GM21381 (cell line): ENCODE measurements around the gene BNC2.
"Not testable (repeated sequence)": the region's sequence is repeated elsewhere in the genome, so short reads cannot be mapped to it uniquely, and the experiment has no call there.

Experiments used
- ATAC-seq: cut with Tn5 transposase; IDR thresholded peaks from one replicate; pipeline ENCODE4 v1.9.1; 2021; ENCODE audit warnings: mild to moderate bottlenecking, moderate library complexity; ENCODE audit not compliant: unreplicated experiment

Gene BNC2

DNA sequence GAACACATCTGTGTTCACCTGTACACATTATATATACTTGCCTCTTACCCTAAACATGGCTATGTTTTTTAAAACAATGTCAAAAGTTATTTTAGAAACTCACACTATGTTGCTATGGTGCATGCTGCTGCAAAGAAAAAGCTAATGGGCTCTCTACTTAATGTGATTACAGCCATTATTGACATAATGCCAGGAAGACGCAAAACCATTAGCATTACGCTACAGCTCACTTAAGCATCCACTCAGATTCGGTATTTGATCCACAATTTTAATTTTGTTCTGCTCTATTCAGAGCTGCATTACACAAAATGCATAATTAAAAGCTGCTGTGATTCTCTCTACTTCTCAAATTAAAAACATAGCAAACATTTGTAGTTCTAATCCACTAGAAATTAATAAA lies 395.2 kb downstream of the BNC2 start:
- no peak for ATAC-seq

DNA sequence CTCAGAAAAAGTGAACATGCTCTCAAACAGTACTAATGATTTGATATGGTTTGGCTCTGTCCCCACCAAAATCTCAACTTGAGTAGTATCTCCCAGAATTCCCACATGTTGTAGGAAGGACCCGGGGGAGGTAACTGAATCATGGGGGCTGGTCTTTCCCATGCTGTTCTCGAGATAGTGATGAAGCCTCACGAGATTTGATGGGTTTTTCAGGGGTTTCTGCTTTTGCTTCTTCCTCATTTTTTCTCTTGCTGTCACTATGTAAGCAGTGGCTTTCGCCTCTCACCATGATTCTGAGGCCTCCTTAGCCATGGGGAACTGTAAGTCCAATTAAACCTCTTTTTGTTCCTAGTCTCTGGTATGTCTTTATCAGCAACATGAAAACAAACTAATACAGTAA lies 401.3 kb downstream of the BNC2 start:
- ATAC-seq: no peak

DNA sequence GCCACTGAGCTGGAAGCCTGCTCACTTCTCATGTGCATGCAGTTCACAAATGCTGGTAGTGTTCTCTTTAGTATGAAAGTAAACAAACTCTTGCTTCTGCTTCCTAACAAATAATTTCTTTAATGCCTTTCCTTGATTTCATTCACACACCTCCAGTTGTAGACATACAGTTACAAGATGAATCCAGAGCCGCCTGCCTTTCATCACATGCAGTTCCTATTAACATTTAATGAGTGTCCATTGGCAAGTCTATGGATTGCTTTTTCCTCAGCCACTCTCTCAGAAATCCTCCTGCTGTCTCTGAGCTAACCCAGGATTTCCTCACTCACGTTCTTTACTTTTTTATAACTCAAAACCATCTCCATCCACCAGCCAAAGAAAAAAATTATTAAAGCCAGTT lies 408.6 kb downstream of the BNC2 start:
- ATAC-seq: no peak

DNA sequence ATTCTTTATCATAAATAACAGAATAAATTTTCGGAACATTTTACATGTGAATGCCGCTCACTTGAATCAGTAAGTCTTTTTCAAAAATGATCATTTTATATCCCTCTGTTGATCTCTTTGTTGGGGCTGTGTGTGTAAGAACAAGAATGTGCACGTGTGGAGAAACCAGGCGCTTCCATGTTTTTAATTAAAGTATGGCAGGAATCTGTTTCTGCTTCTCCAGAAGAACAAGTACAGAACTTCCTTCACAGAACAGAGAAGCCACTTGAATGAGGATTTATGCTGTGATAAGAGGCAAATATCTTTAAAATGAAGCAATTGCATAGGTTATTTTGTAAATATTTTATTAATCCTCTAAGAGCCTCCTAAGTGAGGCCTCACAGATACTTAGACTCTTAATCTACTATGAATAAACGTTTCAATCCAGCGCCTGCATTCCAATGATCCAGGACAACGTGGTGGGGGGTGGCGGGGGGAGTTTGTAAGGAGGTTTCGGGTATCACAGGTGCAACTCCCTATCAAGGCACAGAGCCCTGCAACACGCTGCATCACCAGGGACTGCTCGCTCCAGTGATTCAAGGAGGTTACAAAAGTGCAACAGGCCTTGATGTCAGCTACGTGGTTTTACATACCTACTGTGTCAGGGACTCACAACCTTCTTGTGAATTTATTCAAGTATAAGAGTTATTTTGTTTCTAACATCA lies 409.2 kb downstream of the BNC2 start:
- no peak for ATAC-seq

DNA sequence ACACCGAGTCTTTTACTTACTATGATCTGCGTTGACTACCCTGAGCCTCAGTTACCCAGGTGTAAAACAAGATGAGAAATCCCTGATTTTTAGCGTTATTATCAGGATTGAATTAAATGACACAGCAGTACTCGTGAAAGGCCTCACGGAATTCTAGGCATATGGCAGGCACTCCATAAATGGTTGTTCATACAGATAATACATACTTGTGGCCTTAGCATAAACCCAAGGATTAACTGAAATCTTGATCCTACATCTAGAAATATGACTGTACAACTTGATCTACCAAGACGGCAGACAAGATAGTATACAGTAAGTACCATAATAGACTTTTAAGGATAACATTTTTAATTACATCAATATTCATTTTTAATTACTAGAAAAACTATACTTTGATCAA lies 409.8 kb downstream of the BNC2 start:
- no peak for ATAC-seq

DNA sequence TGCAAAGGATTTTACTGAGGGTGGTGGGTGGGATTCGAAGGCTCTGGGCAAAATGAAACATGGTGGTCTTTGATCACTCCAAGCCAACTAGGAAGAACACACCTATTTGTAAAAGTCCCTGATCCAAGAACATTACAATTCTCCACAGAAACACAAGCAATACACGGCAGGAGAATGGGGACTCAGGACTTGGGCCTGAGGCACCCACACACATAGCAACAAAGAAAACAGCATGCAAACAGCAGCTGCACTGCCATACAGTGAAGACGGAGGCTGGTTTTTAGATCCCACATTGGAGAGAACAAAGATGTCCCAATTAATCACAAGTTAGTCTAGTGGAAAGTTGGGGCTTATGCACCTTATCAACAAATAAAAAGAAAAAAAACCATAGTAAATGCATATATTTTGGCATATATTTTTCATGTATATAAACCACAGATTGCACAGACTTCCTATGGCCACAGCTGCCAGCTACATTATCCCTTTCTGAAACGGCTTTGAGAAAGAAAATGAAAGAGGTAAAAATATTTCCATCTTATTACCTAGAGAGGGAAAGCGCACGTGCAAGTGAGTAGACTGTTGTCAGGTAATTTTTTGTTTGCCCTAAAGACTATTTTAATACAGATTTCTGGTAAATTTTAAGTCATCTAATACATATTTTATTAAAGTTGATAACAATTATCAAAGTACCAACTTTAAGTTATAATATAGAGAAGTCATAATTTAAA lies 410.9 kb downstream of the BNC2 start:
- ATAC-seq: no peak

DNA sequence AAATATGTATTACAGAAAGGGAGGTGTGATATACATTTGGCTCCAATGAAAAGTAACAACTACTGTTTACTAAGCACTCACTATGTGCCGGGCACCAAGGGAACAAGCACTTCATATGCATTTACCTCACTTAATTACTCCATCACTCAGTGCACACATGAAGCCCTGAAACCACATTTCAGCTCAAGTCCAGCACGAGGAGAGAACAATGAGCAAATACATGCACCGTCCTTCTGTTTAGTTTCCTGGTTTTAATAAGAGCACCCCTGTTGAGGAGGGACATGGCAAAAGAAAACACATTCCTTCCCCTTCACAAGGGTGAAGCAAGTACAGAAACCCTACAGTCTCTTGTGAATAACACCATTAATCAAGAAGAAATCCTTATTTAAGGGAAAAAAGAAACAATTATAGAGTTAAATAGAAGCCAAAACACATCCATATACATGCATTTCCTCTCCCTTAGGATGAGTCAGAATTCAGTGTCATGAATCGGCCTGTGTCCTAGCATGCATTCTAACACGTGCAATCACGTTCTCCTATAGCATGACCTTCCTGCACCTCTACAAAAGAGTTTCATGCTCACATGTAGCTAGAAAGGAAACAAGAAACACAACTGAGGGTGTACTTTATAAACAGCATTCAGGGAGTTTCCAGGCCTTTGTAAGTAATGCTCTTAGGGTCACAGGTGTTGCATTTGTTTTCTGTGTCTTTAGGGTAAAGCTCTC lies 411.6 kb downstream of the BNC2 start:
- ATAC-seq: no peak

DNA sequence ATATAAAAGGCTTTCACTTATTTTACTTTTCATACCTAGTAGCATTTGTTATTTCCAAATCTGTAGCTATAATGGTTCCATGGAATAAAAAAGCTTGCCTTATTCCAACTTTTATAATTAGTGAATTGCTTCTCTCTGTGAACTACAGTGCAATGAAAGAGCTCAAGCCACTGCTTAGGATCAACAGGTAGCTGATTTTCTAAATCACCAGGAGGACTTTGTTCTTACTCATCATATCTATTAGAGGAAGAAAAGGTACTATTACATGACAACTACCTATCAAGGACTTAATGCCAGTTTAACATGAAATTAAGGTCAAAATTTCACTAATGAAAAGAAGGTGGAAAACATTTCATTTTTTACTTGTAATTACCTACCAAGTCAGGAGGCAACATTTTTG lies 414.6 kb downstream of the BNC2 start:
- ATAC-seq: no peak

DNA sequence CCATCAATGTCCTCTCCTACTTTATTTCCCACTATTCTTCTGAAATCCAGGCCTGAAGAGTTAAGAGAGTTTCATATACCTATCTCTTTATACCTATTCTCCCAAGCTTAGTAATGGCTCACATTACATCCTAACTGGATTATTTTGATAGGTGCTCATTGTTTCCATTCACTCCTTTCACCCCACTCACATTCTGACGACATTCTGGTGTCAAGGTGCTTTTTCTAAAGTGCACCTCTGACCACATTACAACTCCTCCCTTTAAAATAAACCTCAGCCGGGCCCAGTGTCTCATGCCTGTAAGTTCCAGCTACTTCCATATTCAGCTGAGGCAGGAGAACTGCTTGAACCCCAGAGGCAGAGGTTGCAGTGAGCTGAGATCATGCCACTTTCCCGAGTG lies 417.1 kb downstream of the BNC2 start:
- ATAC-seq: no peak

DNA sequence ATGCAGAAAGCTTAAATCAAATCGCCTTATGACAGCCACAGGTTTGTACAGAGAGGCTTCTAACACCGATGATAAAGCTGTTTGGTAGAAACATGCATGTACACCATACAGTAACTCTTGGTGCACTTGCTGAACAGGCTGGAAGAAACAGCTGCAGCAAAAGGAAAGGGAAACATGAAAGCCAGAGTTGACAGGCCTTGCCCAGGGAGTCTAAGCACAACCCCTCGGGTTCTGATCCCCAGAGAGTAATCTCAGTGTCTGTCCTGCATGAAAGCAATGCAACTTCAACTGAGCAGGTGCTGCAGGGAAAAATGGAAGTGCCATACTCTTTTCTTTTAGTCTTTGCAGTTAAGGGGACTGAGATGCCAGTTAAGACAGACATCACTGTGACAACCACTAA lies 419.9 kb downstream of the BNC2 start:
- no peak for ATAC-seq

DNA sequence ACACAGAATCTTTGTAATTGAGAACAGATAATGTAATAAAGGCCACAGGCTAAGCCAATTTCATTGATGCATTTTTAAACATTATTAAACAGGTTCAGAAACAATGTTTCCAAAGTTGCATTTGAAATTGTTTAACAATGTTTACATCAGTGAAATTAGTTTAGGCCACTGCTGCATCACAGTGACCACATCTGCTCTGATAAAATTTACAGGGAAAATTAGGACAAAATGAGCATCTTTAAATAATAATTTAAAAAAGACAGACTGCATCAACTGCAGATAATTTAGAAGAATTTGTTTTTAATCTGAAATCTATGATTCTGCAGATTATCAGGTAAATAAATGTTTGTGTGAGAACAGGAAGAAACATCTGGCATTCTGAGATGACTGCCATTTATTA lies 420.4 kb downstream of the BNC2 start:
- ATAC-seq: no peak

DNA sequence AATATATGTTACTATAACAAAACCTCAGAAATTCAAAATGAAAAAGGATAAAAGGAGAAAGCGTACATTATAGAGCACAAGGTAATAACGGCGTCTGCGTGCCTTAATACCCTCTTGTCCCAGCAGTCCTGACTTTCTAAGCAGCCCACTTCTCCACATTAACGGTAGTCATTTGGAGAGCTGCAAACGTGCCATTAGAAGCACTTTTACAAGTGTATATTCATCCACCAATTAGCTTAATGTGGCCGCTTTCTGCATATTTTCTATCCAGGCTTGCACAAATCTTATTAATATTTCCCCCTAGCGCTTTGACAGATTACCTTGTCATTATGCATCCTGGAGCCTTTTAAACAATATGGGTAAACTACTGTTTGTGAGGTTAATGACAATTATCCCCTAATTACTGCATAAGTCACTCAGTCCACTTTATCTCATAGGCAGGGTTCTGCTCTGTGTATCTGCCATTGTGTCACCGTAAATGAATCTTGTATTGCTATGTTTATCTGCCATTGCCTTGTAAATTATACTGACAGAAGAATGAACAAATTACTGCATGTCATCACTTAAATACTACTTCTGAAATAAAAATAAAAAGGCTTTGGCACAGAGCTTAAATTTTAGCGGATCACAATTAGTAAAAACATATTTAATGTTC lies 421.3 kb downstream of the BNC2 start:
- ATAC-seq: no peak

DNA sequence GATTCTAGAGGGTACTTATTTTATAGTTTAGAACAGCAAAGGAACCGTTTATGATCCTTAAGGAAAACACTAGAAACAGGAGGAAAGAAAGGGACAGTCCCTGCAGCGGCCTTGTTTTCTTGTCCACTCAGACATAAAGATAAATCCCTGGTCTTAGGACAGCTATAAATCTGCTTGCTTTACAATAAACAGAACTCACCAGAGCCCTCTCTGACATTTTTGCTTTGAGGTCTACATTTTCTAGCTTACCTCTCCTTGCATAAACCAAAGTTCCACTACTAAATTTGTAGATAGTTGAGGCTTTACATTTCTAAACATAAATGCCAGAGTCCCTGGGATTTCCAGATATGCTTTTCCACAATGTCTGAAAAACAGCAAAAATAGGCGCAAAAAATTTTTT lies 422.5 kb downstream of the BNC2 start:
- no peak for ATAC-seq

DNA sequence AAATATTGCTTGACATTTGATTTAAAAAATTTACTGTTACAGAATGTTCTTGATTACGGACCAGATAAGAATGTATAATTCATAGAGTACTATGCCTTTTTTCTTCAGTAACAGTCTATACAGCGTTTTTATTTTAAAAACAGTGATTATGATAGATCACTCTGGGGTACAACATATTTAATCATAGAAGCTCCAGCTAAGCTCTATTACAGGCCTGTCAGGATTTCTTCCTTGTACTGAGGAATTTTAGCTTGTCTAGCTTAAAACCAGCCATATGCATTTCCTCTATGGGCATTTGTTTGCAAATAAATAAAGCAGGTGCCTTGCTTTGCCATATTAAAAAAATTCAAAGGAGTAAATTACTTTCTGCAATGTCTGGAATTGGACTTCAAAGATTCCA lies 423.8 kb downstream of the BNC2 start:
- no peak for ATAC-seq

DNA sequence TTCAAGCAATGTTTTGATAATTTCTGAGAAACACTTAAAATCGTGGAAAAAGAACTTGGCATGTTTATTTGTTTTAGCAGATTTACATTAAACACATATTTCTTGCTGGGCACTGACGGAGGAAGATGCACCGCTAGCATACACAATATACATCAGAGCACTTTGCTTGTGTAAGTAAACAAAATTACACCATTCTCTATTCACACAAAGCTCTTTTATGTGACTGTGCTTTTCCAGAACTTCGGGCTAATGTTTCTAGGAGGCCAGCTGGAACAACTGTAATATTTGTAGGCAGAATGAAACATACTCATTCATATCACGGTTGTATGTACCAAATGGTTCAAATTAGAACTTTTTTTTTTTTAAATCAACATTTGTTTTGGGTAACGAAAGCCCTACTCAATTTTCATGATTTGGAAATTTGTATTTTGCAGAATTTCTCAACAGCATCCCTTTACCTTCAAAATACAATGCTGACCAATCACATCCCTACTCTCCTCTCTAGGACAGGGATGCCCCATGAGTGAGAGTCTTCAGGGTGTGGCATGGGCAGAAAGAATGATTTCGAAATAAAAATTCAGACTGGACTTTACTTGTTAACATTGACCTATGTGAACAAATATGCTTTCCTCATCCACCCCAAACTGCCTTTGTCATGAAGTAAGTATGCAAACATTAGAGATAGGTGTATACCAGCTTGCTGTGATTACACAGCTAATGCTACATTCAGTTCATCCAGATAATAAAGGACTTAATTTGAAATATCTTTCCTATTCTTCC lies 425.1 kb downstream of the BNC2 start:
- ATAC-seq: no peak

DNA sequence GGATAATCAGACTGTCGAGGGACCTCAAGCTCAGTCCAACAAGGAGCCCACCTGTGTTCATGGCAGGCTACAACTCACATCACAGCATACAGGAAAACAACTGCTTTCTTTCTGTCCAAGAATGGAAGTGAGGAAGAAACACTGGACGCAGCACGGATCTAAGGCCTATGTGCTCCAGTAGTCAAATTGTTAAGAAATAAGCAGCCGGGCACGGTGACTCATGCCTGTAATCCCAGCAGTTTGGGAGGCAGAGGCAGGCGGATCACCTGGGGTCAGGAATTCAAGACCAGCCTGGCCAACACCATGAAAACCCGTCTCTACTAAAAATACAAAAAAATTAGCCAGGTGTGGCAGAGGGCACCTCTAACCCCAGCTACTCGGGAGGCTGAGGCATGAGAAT lies 427.8 kb downstream of the BNC2 start:
- ATAC-seq: no peak

DNA sequence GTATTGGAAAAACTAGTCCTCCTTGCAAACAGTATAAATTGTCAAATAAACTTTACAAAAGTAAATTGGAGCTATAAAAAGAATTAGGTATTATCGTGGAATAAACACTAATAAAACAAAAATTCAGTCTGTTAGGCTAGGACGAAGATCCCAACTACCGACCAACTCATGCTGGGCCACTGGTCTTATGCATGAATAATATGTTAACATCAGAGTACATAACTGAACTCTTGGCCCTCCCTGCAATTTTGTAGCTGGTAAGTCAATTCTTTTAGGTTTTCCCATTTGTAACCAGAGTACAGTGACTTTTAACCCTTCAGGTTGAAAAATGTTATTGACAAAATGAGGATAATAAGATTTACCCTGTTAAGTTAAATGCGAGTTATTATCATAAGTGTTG lies 428.7 kb downstream of the BNC2 start:
- no peak for ATAC-seq

DNA sequence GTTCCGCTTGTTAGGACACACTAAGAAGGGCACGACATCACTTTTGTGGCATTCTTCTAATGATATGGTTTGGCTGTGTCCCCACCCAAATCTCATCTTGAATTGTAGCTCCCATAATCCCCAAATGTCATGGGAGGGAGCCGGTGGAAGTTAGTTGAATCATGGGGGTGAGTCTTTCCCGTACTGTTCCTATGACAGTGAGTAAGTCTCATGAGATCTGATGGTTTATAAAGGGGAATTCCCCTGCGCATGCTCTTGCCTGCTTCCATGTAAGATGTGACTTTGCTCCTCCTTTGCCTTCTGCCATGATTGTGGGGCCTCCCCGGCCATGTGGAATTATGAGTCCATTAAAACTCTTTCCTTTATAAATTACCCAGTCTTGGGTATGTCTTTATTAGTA lies 431.6 kb downstream of the BNC2 start:
- not testable (repeated sequence) for ATAC-seq

DNA sequence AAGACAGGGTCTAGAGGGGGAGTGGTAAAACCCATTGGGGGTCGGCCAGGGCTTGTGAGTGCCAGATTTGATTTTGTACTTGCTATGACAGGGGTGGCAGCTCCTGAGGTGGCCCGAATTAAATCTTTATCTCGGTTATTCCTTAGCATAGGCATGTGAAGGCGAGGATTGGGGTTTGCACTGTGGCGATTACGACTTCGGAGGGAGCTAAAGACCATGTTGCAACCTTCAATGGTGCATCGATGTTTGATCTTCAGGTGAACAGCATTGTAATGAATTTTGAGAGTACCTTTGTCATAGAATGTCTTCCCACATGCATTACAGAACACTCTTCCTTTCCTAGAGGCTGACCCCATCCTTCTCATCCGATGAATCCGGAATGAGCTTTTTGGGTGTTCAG lies 433.9 kb downstream of the BNC2 start:
- ATAC-seq: no peak

DNA sequence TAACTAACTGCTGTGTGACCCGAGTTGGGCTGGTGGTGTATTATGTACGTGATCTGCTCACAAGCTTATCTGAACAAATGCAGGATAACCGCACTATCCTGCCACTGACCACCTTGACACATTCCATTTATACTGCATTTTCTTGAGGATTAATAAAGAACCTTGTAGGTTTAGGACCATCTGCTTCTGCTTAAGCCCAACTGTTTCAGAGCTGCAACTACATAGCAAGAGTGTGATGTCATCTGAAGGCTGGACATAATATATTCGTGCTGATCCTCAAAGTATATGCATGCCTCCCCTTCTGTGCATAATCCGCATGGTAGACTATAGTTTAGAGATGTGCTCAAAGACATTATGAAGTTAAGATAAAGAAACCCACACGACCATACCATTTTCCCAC lies 435.9 kb downstream of the BNC2 start:
- ATAC-seq: no peak

DNA sequence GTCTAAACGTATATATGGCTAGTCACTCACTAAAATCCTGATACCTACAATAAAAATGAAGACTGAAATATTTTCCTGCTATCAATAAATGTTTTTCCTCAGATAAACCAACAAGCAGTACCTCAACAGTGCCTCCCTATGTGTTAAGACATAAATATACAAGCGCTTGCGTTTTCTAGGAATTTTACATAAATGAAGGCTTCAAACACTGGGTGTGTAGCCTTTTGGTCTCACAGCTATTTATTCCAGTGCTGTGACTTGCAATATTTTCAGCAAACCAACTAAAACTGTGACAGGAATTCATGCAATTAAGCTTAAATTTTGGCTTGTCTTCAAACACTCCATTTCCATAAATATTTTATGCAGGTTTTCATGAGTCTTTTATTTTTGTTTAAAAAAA lies 437.0 kb downstream of the BNC2 start:
- no peak for ATAC-seq
